OCI-LY7 (cell line): ENCODE data around the gene TMEM272.

Source experiments
- EZH2phosphoT487 ChIP-seq: fragments of 200-600 bp; sonication (generic); IDR thresholded peaks from 2 replicates; pipeline ENCODE4 v1.6.1; 2018; ENCODE audit warnings: low read depth, borderline replicate concordance, mild to moderate bottlenecking, mixed run types, antibody characterized with exemption, low read length, moderate library complexity, mixed read lengths
- TF ChIP-seq, protein P1 (sequence below): fragments of 200-600 bp; sonication (generic); conservative IDR thresholded peaks from 2 replicates; pipeline ENCODE4 v1.5.1; 2014; ENCODE audit warnings: mild to moderate bottlenecking, antibody characterized with exemption, low read length, moderate library complexity, mixed read lengths

DNA sequence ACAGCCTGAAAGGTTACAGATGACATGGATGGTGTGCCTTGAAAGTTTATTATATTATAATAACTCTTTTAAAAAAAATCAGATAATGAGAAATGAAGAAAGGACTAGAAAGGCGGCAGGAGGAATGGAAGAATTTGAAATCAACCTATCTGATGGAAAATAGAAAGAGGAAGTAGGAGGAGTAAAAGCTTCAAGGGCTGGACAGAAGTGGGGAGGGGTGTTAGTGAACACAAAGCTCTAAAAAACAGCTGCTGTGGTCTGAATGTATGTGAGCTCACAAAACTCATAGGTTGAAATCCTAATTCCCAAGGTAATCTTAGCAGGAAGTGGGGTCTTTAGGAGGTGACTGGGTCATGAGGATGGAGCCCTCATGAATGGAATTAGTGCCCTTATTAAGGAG lies 36.3 kb upstream of the TMEM272 start:
- TF ChIP-seq, protein P1, sequence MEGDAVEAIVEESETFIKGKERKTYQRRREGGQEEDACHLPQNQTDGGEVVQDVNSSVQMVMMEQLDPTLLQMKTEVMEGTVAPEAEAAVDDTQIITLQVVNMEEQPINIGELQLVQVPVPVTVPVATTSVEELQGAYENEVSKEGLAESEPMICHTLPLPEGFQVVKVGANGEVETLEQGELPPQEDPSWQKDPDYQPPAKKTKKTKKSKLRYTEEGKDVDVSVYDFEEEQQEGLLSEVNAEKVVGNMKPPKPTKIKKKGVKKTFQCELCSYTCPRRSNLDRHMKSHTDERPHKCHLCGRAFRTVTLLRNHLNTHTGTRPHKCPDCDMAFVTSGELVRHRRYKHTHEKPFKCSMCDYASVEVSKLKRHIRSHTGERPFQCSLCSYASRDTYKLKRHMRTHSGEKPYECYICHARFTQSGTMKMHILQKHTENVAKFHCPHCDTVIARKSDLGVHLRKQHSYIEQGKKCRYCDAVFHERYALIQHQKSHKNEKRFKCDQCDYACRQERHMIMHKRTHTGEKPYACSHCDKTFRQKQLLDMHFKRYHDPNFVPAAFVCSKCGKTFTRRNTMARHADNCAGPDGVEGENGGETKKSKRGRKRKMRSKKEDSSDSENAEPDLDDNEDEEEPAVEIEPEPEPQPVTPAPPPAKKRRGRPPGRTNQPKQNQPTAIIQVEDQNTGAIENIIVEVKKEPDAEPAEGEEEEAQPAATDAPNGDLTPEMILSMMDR: no peak
- TF ChIP-seq EZH2phosphoT487: no peak
